HG02571 (cell line): ENCODE measurements around the gene NR2F6.

Source experiments
- ATAC-seq: cut with Tn5 transposase; IDR thresholded peaks from one replicate; pipeline ENCODE4 v1.9.1; 2021; ENCODE audit warnings: mild to moderate bottlenecking, moderate library complexity; ENCODE audit not compliant: unreplicated experiment

Gene NR2F6

GRCh38 chr19:17240062-17240752 is 5.5 kb downstream of the NR2F6 start:
- no peak for ATAC-seq

- no peak for ATAC-seq
Observed at GRCh38 chr19:17237747-17238706, 7.7 kb downstream of the NR2F6 start.

- ATAC-seq, result no peak
Observed at GRCh38 chr19:17236811-17237543, 8.7 kb downstream of the NR2F6 start.

GRCh38 chr19:17235971-17236777 is 9.5 kb downstream of the NR2F6 start:
- no peak for ATAC-seq

- peak; percentile 66 for ATAC-seq
Observed at GRCh38 chr19:17235300-17235970, 10.3 kb downstream of the NR2F6 start.

GRCh38 chr19:17234911-17235299 is 10.8 kb downstream of the NR2F6 start:
- peak; percentile 25 for ATAC-seq

GRCh38 chr19:17232258-17232657 is 13.5 kb downstream of the NR2F6 start:
- no peak for ATAC-seq

- no peak for ATAC-seq
Observed at GRCh38 chr19:17229890-17230289, 15.8 kb downstream of the NR2F6 start.

- ATAC-seq, result no peak
Observed at GRCh38 chr19:17227798-17228367, 17.8 kb downstream of the NR2F6 start.

GRCh38 chr19:17226002-17226933 is 19.5 kb downstream of the NR2F6 start, which contains the start of gene OCEL1:
TSS of gene OCEL1 (plus strand) at chr19:17226226. CDS start at chr19:17226248, 22 bp downstream.
- ATAC-seq, result peak; percentile 93

- no peak for ATAC-seq
Observed at GRCh38 chr19:17225053-17225452, 20.7 kb downstream of the NR2F6 start.

GRCh38 chr19:17220207-17220758 is 25.4 kb downstream of the NR2F6 start:
- no peak for ATAC-seq

- no peak for ATAC-seq
Observed at GRCh38 chr19:17219286-17219685, 26.4 kb downstream of the NR2F6 start.

- ATAC-seq, result no peak
Observed at GRCh38 chr19:17216058-17216670, 29.6 kb downstream of the NR2F6 start.

GRCh38 chr19:17215127-17215971 is 30.4 kb downstream of the NR2F6 start, which contains the start of gene USE1:
TSS of gene USE1 (plus strand) at chr19:17215357. CDS start at chr19:17215406, 49 bp downstream.
- peak; percentile 69 for ATAC-seq

GRCh38 chr19:17214508-17215126 is 31.1 kb downstream of the NR2F6 start:
- ATAC-seq, result no peak
